Neural cell (in vitro differentiated cells): ENCODE measurements around the gene KCNJ8. TPM values are rescaled to one million over a fixed set of nuclear protein-coding genes. Genes with fewer than 3 reads are reported as not detected.

Experiments
- H2AFZ ChIP-seq: fragments of 200-600, 300-800 bp; sonication (generic), shearing (Covaris generic); 2 replicates; pipeline ENCODE4 v1.6.0; 2014; ENCODE audit warnings: low read depth, mild to moderate bottlenecking, antibody characterized with exemption, low read length, moderate library complexity
- H3F3A ChIP-seq: fragments of 200-600 bp; shearing (Covaris generic); 2 replicates; pipeline ENCODE4 v1.6.1; 2016; ENCODE audit warnings: mild to moderate bottlenecking, moderate library complexity, mixed read lengths, antibody characterized with exemption, low read length; ENCODE audit not compliant: insufficient read depth, poor library complexity, severe bottlenecking
- H3K27ac ChIP-seq: fragments of 200-600, 300-800 bp; sonication (generic), shearing (Covaris generic); 2 replicates; pipeline ENCODE4 v1.5.1; 2014; ENCODE audit warnings: mild to moderate bottlenecking, low read length, moderate library complexity
- H3K27me3 ChIP-seq: fragments of 300-800, 200-600 bp; sonication (generic), shearing (Covaris generic); 2 replicates; pipeline ENCODE4 v1.6.0; 2014; ENCODE audit warnings: mild to moderate bottlenecking, low read depth, low read length, moderate library complexity; ENCODE audit not compliant: insufficient read depth
- H3K36me3 ChIP-seq: fragments of 300-800, 200-600 bp; sonication (generic), shearing (Covaris generic); 2 replicates; pipeline ENCODE4 v1.5.1; 2014; ENCODE audit warnings: mild to moderate bottlenecking, antibody characterized with exemption, low read length, moderate library complexity; ENCODE audit not compliant: insufficient read depth
- H3K4me2 ChIP-seq: fragments of 300-800, 200-600 bp; sonication (generic), shearing (Covaris generic); 2 replicates; pipeline ENCODE4 v1.6.0; 2014; ENCODE audit warnings: mild to moderate bottlenecking, low read length
- H3K4me3 ChIP-seq: fragments of 300-800, 200-600 bp; sonication (generic), shearing (Covaris generic); 2 replicates; pipeline ENCODE4 v1.5.1; 2014; ENCODE audit warnings: mild to moderate bottlenecking, low read length, moderate library complexity
- H3K79me2 ChIP-seq: fragments of 200-600 bp; shearing (Covaris generic); replicated peaks from 2 replicates; pipeline ENCODE4 v1.6.0; 2014; ENCODE audit warnings: mild to moderate bottlenecking, low read length, moderate library complexity; ENCODE audit not compliant: insufficient read depth
- H3K9ac ChIP-seq: fragments of 300-800, 200-600 bp; sonication (generic), shearing (Covaris generic); 2 replicates; pipeline ENCODE4 v1.6.1; 2016; ENCODE audit warnings: mild to moderate bottlenecking, low read length, mixed read lengths
- H3K9me2 ChIP-seq: fragments of 200-600 bp; shearing (Covaris generic); 2 replicates; pipeline ENCODE4 v1.6.1; 2016; ENCODE audit warnings: mild to moderate bottlenecking, low read length, mixed read lengths; ENCODE audit not compliant: insufficient read depth
- H3K9me3 ChIP-seq: fragments of 200-600, 300-800 bp; sonication (generic), shearing (Covaris generic); 2 replicates; pipeline ENCODE4 v1.6.1; 2016; ENCODE audit warnings: mild to moderate bottlenecking, mixed run types, low read length, moderate library complexity, mixed read lengths
- H4K20me1 ChIP-seq: fragments of 200-600 bp; shearing (Covaris generic); 2 replicates; pipeline ENCODE4 v1.6.1; 2016; ENCODE audit warnings: mild to moderate bottlenecking, mixed run types; ENCODE audit not compliant: insufficient read depth
- CTCF ChIP-seq: fragments of 450-650 bp; IDR thresholded peaks from 2 replicates; pipeline ENCODE4 v1.5.1; 2014; ENCODE audit warnings: antibody characterized with exemption, mild to moderate bottlenecking, moderate library complexity; ENCODE audit not compliant: poor library complexity, severe bottlenecking
- EP300 ChIP-seq: fragments of 450-650 bp; conservative IDR thresholded peaks from 2 replicates; pipeline ENCODE4 v1.6.1; 2014; ENCODE audit warnings: antibody characterized with exemption, mild to moderate bottlenecking, moderate library complexity; ENCODE audit not compliant: poor library complexity, severe bottlenecking
- EZH2 ChIP-seq: fragments of 200-600, 300-800 bp; shearing (Covaris generic), sonication (generic); IDR thresholded peaks from 2 replicates; pipeline ENCODE4 v1.6.1; 2014; ENCODE audit warnings: antibody characterized with exemption, low read length, borderline replicate concordance, mild to moderate bottlenecking; ENCODE audit not compliant: insufficient read depth, poor library complexity, severe bottlenecking
- MXI1 ChIP-seq: fragments of 450-650 bp; conservative IDR thresholded peaks from 2 replicates; pipeline ENCODE4 v1.6.1; 2014; ENCODE audit warnings: antibody characterized with exemption, mild to moderate bottlenecking; ENCODE audit not compliant: poor library complexity, severe bottlenecking
- RAD21 ChIP-seq: fragments of 450-650 bp; conservative IDR thresholded peaks from 2 replicates; pipeline ENCODE4 v1.6.1; 2014; ENCODE audit warnings: antibody characterized with exemption, mild to moderate bottlenecking, moderate library complexity
- SMC3 ChIP-seq: fragments of 450-650 bp; conservative IDR thresholded peaks from 2 replicates; pipeline ENCODE4 v1.6.1; 2014; ENCODE audit warnings: antibody characterized with exemption, mild to moderate bottlenecking, moderate library complexity; ENCODE audit not compliant: poor library complexity
- TAF1 ChIP-seq: IDR thresholded peaks from 2 replicates; pipeline ENCODE4 v1.6.1; 2012; ENCODE audit warnings: low read depth
- polyA plus RNA-seq: library from polyadenylated mRNA; depleted of rRNA; stranded (reverse); fragments of >200 nt; gene quantifications from 2 replicates; pipeline ENCODE4 v1.2.3, GENCODE V29; 2014

KCNJ8 gene
- polyA plus RNA-seq, 1 donor from 2014 or later = not detected

DNA sequence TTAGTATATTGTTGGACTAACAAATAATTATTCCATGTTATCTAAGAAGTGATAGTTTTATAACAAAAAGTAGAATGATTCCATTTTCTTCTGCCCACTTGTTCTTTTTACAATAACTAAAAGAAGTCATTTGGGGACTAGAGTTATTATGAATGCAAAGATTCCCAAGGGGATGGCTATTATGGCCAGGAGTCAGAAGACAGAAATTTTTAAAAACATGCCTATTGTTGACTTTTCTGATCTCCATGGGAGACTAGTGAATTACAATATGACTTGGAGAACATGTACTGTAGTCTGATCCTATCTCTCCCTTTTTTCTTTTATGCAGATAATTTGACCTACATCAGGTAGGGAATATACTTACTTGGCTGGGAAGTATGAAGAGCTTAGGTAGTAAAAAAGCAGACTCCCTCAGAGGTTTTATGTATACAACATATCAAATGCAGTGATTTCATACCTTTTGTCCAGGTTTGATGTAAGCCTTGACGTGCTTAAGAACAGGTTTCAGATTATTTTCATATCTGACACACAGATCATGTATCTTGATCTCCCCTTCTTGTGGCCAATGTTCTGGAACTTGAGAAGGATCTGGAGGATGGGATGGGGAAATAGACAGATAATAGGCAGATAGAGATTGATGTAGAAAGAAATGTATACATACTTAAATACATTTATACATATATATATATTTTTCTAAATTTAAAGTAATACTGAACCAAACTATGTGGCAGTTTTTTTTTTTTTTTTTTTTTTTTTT is 41.0 kb upstream of the KCNJ8 start:
- H2AFZ ChIP-seq = no peak overlapping the region
- H3F3A ChIP-seq = no peaks in the 10 kb centered on the region
- H3K9me2 ChIP-seq = no peaks in the 10 kb centered on the region
- no peak overlapping the region for H3K27ac ChIP-seq
- no peak overlapping the region for H3K9ac ChIP-seq
- H3K79me2 ChIP-seq = no peaks in the 10 kb centered on the region
- no peaks in the 10 kb centered on the region for H3K36me3 ChIP-seq
- no peaks in the 10 kb centered on the region for H3K27me3 ChIP-seq
- H3K4me3 ChIP-seq = no peak overlapping the region
- no peak overlapping the region for H3K4me2 ChIP-seq
- no peaks in the 10 kb centered on the region for H3K9me3 ChIP-seq
- TF ChIP-seq MXI1 = no peak
- no peak for TF ChIP-seq TAF1
- TF ChIP-seq EZH2 = no peak
- TF ChIP-seq EP300 = no peak
- no peaks in the 10 kb centered on the region for H4K20me1 ChIP-seq

DNA sequence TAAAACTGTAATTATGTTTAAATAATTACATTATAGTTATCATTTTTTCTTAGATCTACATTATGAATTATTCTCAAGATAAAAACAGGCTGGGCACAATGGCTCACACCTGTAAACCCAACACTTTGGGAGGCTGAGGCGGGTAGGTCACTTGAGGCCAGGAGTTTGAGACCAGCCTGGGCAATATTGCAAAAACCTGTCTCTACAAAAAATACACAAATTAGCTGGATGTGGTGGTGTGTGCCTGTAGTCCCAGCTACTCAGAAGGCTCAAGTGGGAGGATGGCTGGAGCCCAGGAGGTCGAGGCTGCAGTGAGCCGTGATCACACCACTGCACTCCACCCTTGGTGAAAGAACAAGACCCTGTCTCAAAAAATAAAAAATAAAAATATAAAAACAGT is 40.3 kb upstream of the KCNJ8 start:
- no peaks in the 10 kb centered on the region for H3K27me3 ChIP-seq
- no peak overlapping the region for H2AFZ ChIP-seq
- no peak overlapping the region for H3K4me2 ChIP-seq
- no peak for TF ChIP-seq CTCF
- no peak overlapping the region for H3K9ac ChIP-seq
- no peaks in the 10 kb centered on the region for H3K9me2 ChIP-seq
- H3K9me3 ChIP-seq = no peaks in the 10 kb centered on the region
- H3K36me3 ChIP-seq = no peaks in the 10 kb centered on the region
- H3F3A ChIP-seq = no peaks in the 10 kb centered on the region
- H3K27ac ChIP-seq = no peak overlapping the region
- no peak overlapping the region for H3K4me3 ChIP-seq
- no peaks in the 10 kb centered on the region for H4K20me1 ChIP-seq
- H3K79me2 ChIP-seq = no peaks in the 10 kb centered on the region

DNA sequence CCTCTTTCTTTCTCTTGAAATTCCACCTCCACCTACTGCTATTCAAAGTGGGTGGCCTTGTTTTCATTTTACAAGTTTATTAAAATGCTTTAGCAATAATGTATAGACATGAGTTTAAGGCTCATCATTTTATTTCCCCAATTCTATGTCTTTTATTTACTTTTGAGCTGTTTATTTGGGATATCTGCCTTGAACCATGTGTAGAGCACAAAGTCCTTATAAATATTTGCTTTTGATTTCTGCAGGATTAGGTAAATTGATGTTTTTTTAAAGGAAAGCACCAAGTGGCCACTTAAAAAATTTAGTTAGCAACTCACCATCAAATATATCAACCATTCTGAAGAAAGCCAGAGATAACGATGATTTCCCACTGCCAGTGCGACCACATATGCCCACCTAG is 39.8 kb upstream of the KCNJ8 start:
- no peak for TF ChIP-seq RAD21
- no peak for TF ChIP-seq SMC3
- TF ChIP-seq MXI1 = no peak
- no peak for TF ChIP-seq TAF1
- TF ChIP-seq EP300 = no peak
- no peak for TF ChIP-seq EZH2
- no peaks in the 10 kb centered on the region for H3K9me3 ChIP-seq
- no peak overlapping the region for H2AFZ ChIP-seq
- no peak overlapping the region for H3K9ac ChIP-seq
- no peaks in the 10 kb centered on the region for H3K9me2 ChIP-seq
- H3K79me2 ChIP-seq = no peaks in the 10 kb centered on the region
- no peak overlapping the region for H3K4me2 ChIP-seq
- no peaks in the 10 kb centered on the region for H3K36me3 ChIP-seq
- no peaks in the 10 kb centered on the region for H3F3A ChIP-seq
- H3K27ac ChIP-seq = no peak overlapping the region
- H4K20me1 ChIP-seq = no peaks in the 10 kb centered on the region
- H3K4me3 ChIP-seq = no peak overlapping the region
- no peaks in the 10 kb centered on the region for H3K27me3 ChIP-seq
